OCI-LY1 (cell line): Measurements from ENCODE around the gene CDK18.

ENCODE experiments used
- H2AFZ ChIP-seq: fragments of 200-600 bp; sonication (generic), shearing (Covaris generic); 2 replicates; pipeline ENCODE4 v1.6.0; 2014; ENCODE audit warnings: antibody characterized with exemption, mild to moderate bottlenecking, low read length
- H3F3A ChIP-seq: fragments of 200-600 bp; sonication (generic), shearing (Covaris generic); 2 replicates; pipeline ENCODE4 v1.6.0; 2014; ENCODE audit warnings: mild to moderate bottlenecking, antibody characterized with exemption, low read length, moderate library complexity; ENCODE audit not compliant: insufficient read depth
- H3K27ac ChIP-seq: fragments of 200-600 bp; sonication (generic); 2 replicates; pipeline ENCODE4 v1.5.1; 2014; ENCODE audit warnings: low read length, mixed run types, mild to moderate bottlenecking, low read depth; ENCODE audit not compliant: poor library complexity, severe bottlenecking
- H3K27me3 ChIP-seq: fragments of 200-600 bp; sonication (generic); 2 replicates; pipeline ENCODE4 v1.6.0; 2014; ENCODE audit warnings: antibody characterized with exemption, mild to moderate bottlenecking, low read length, moderate library complexity; ENCODE audit not compliant: insufficient read depth
- H3K36me3 ChIP-seq: fragments of 200-600 bp; sonication (generic); 2 replicates; pipeline ENCODE4 v1.6.1; 2014; ENCODE audit warnings: mild to moderate bottlenecking, antibody characterized with exemption, low read length, moderate library complexity, mixed read lengths; ENCODE audit not compliant: insufficient read depth
- H3K4me1 ChIP-seq: fragments of 200-600 bp; sonication (generic); 2 replicates; pipeline ENCODE4 v1.5.1; 2014; ENCODE audit warnings: mild to moderate bottlenecking, low read length, moderate library complexity; ENCODE audit not compliant: insufficient read depth, severe bottlenecking
- H3K4me2 ChIP-seq: fragments of 200-600 bp; sonication (generic), shearing (Covaris generic); 2 replicates; pipeline ENCODE4 v1.6.1; 2014; ENCODE audit warnings: low read length
- H3K4me3 ChIP-seq: fragments of 200-600 bp; sonication (generic); 2 replicates; pipeline ENCODE4 v1.5.1; 2014; ENCODE audit warnings: low read length, low read depth, mild to moderate bottlenecking, mixed read lengths; ENCODE audit not compliant: poor library complexity, severe bottlenecking
- H3K79me2 ChIP-seq: fragments of 200-600 bp; shearing (Covaris generic); 2 replicates; pipeline ENCODE4 v1.6.1; 2016; ENCODE audit warnings: mixed run types, low read length, mixed read lengths; ENCODE audit not compliant: insufficient read depth
- H3K9ac ChIP-seq: fragments of 200-600 bp; sonication (generic), shearing (Covaris generic); 2 replicates; pipeline ENCODE4 v1.6.1; 2014; ENCODE audit warnings: mild to moderate bottlenecking, low read length, mixed read lengths
- H3K9me2 ChIP-seq: fragments of 200-600 bp; sonication (generic), shearing (Covaris generic); 2 replicates; pipeline ENCODE4 v1.6.1; 2014; ENCODE audit warnings: low read depth, mild to moderate bottlenecking, low read length, mixed read lengths
- H3K9me3 ChIP-seq: fragments of 200-600 bp; shearing (Covaris generic); 2 replicates; pipeline ENCODE4 v1.6.1; 2014; ENCODE audit warnings: low read length, mixed read lengths
- H4K20me1 ChIP-seq: fragments of 200-600 bp; sonication (generic), shearing (Covaris generic); 2 replicates; pipeline ENCODE4 v1.6.0; 2016; ENCODE audit warnings: mild to moderate bottlenecking, low read length; ENCODE audit not compliant: insufficient read depth
- CTCF ChIP-seq: fragments of 200-600 bp; sonication (generic), shearing (Covaris generic); IDR thresholded peaks from 2 replicates; pipeline ENCODE4 v1.5.1; 2017; ENCODE audit warnings: mild to moderate bottlenecking, antibody characterized with exemption, low read length, moderate library complexity, mixed read lengths
- EZH2 ChIP-seq: fragments of 200-600 bp; sonication (generic), shearing (Covaris generic); IDR thresholded peaks from 2 replicates; pipeline ENCODE4 v1.8.0; 2017; ENCODE audit warnings: borderline replicate concordance, mixed run types, mild to moderate bottlenecking, antibody characterized with exemption, low read length, moderate library complexity, mixed read lengths

Gene CDK18

GRCh38 chr1:205576011-205576410, 71.5 kb downstream of the CDK18 start:
- Histone ChIP-seq H3K27ac (no peak overlapping the region), H2AFZ (no peak overlapping the region), H3F3A (no peaks in the 10 kb centered on the region), H3K36me3 (no peaks in the 10 kb centered on the region), H3K9me2 (no peaks in the 10 kb centered on the region), H3K4me1 (no peaks in the 10 kb centered on the region), H3K4me3 (no peak overlapping the region), H3K4me2 (no peak overlapping the region), H3K9me3 (no peaks in the 10 kb centered on the region), H3K79me2 (no peaks in the 10 kb centered on the region), H3K9ac (no peak overlapping the region), H3K27me3 (no peaks in the 10 kb centered on the region; the same call in 1 of the 2 replicates), H4K20me1 (no peaks in the 10 kb centered on the region)
- TF ChIP-seq EZH2, result no peak
- no peak for TF ChIP-seq CTCF

GRCh38 chr1:205576805-205577761, 72.6 kb downstream of the CDK18 start:
- H3K9ac ChIP-seq, result no peak overlapping the region
- no peaks in the 10 kb centered on the region for H3K9me2 ChIP-seq
- no peaks in the 10 kb centered on the region for H3F3A ChIP-seq
- 0 out of 2 replicates have a peak, but pooled peaks cover 9% of the 10 kb centered on the region for H3K27me3 ChIP-seq
- H3K9me3 ChIP-seq, result no peaks in the 10 kb centered on the region
- H3K36me3 ChIP-seq, result no peaks in the 10 kb centered on the region
- H3K4me2 ChIP-seq, result no peak overlapping the region
- no peaks in the 10 kb centered on the region for H3K79me2 ChIP-seq
- no peaks in the 10 kb centered on the region for H4K20me1 ChIP-seq
- no peak overlapping the region for H3K27ac ChIP-seq
- no peak overlapping the region for H3K4me3 ChIP-seq
- H3K4me1 ChIP-seq, result peaks cover 3% of the 10 kb centered on the region
- no peak overlapping the region for H2AFZ ChIP-seq
- TF ChIP-seq EZH2 (no peak), CTCF (no peak)

GRCh38 chr1:205577874-205578658, 73.6 kb downstream of the CDK18 start:
- H3K9me3 ChIP-seq, result no peaks in the 10 kb centered on the region
- H3F3A ChIP-seq, result no peaks in the 10 kb centered on the region
- H3K27me3 ChIP-seq, result 0 out of 2 replicates have a peak, but pooled peaks cover 9% of the 10 kb centered on the region
- H4K20me1 ChIP-seq, result no peaks in the 10 kb centered on the region
- no peak for TF ChIP-seq CTCF
- TF ChIP-seq EZH2, result no peak
- no peak overlapping the region for H3K9ac ChIP-seq
- no peak overlapping the region for H2AFZ ChIP-seq
- H3K9me2 ChIP-seq, result no peaks in the 10 kb centered on the region
- no peak overlapping the region for H3K4me3 ChIP-seq
- H3K4me2 ChIP-seq, result no peak overlapping the region
- no peak overlapping the region for H3K27ac ChIP-seq
- H3K36me3 ChIP-seq, result no peaks in the 10 kb centered on the region
- no peaks in the 10 kb centered on the region for H3K79me2 ChIP-seq
- H3K4me1 ChIP-seq, result peaks cover 13% of the 10 kb centered on the region
